KOPT-K1 (cell line): ENCODE measurements around the gene RCOR1.

Experiments used
- H3K27ac ChIP-seq: fragments of 200-600 bp; sonication (generic); 2 replicates; pipeline ENCODE4 v1.5.1; 2016; ENCODE audit warnings: antibody characterized with exemption, mild to moderate bottlenecking, low read depth, low read length; ENCODE audit not compliant: poor library complexity, severe bottlenecking
- H3K36me3 ChIP-seq: fragments of 200-600 bp; sonication (generic); 2 replicates; pipeline ENCODE4 v1.5.1; 2017; ENCODE audit warnings: antibody characterized with exemption, mild to moderate bottlenecking, low read length, moderate library complexity; ENCODE audit not compliant: insufficient read depth
- H3K9me3 ChIP-seq: fragments of 200-600 bp; sonication (generic); 2 replicates; pipeline ENCODE4 v1.5.1; 2017; ENCODE audit warnings: antibody characterized with exemption, low read length, mild to moderate bottlenecking; ENCODE audit not compliant: insufficient read depth, poor library complexity, severe bottlenecking

Gene RCOR1

GRCh38 chr14:102686196-102686801, 93.8 kb downstream of the RCOR1 start:
- Histone ChIP-seq H3K36me3 (peaks cover 23% of the 10 kb centered on the region), H3K27ac (no peak overlapping the region), H3K9me3 (no peaks in the 10 kb centered on the region)

DNA sequence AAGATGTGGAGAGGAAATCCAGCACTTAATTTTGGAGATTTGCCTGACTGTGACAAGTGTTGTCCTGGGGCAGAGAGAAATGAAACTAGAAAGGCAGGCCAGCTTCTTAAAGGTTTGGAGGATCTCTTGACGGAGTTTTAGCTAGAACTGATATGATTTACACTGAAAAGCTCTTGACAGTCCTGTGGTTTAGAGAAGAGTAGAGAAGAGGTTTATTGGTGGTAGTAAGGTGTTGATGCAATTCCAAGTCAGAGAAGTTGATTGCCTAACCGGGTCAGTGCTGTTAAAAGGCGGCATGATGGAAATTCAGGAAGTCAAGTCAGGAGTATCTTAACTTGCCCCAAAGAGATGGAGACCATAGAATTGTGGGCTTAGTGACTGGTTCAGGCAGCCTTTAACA, 95.8 kb downstream of the RCOR1 start:
- Histone ChIP-seq H3K9me3 (no peaks in the 10 kb centered on the region), H3K27ac (no peak overlapping the region), H3K36me3 (peaks cover 12% of the 10 kb centered on the region)

- Histone ChIP-seq H3K36me3 (no peaks in the 10 kb centered on the region), H3K9me3 (no peaks in the 10 kb centered on the region), H3K27ac (no peak overlapping the region)
These were observed 98.2 kb downstream of the RCOR1 start for GRCh38 chr14:102690509-102691286.

GRCh38 chr14:102691763-102692162, 99.3 kb downstream of the RCOR1 start:
- no peak overlapping the region for H3K27ac ChIP-seq
- H3K36me3 ChIP-seq, result no peaks in the 10 kb centered on the region
- H3K9me3 ChIP-seq, result no peaks in the 10 kb centered on the region

- no peaks in the 10 kb centered on the region for H3K36me3 ChIP-seq
- H3K9me3 ChIP-seq, result no peaks in the 10 kb centered on the region
- H3K27ac ChIP-seq, result no peak overlapping the region
These were observed 99.9 kb downstream of the RCOR1 start for GRCh38 chr14:102692334-102692733.

- 0 out of 2 replicates have a peak, but pooled peaks cover 3% of the 10 kb centered on the region for H3K36me3 ChIP-seq
- no peaks in the 10 kb centered on the region for H3K9me3 ChIP-seq
- no peak overlapping the region for H3K27ac ChIP-seq
These were observed 100.7 kb downstream of the RCOR1 start for GRCh38 chr14:102693006-102693755.

DNA sequence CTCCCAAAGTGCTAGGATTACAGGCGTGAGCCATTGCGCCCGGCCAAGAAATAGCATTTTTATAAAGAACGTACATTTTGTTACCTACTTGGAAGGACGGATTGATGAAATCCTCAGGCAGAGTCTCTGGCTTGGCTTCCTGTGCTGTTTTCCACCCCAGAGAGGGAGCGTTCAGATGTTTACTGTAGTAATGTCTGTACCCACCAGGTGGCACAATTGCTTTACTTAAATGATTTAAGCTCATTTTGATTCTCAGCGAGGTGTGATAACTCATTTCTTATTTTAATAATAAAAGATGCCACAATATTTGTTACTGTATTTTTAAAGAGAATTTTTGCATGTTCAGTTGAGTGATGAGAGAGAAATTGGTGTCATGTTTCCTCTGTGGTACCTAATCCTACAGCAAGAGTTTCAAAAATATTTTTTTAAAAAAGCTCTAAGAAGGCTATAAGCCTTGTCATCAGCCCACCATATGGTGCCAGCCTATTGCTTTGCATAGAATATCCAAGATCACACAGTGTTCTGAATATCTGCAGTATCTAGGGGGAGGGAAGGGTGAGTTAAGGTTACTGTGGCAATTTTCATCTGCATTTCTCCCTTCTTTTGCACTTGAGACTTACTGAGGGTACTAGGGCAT, 102.2 kb downstream of the RCOR1 start:
- H3K9me3 ChIP-seq, result no peaks in the 10 kb centered on the region
- H3K27ac ChIP-seq, result no peak overlapping the region
- 0 out of 2 replicates have a peak, but pooled peaks cover 3% of the 10 kb centered on the region for H3K36me3 ChIP-seq

GRCh38 chr14:102695167-102695555, 102.7 kb downstream of the RCOR1 start:
- H3K9me3 ChIP-seq, result no peaks in the 10 kb centered on the region
- peak overlapping the region; percentile 20 for H3K27ac ChIP-seq
- H3K36me3 ChIP-seq, result 0 out of 2 replicates have a peak, but pooled peaks cover 3% of the 10 kb centered on the region

DNA sequence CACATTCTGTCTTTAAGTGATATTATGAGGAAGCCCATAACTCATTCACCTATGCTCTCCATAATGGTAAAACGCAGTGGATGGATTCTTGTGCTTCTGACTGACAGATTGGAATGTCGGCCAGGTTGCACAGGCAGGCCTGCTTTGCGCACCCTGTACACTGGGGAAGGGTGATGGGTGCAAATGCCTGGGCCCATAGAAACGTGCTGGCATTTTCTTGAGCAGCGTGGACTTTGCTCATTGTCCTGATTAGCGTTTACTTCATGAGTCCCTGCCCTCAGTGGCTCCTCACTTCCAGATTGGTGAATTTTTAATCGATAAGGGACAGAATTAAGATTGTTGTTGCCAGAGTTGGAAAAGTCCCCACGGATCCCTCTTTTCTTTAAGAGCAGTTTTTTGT, 103.9 kb downstream of the RCOR1 start:
- peaks cover 8% of the 10 kb centered on the region for H3K9me3 ChIP-seq
- peaks cover 12% of the 10 kb centered on the region for H3K36me3 ChIP-seq
- H3K27ac ChIP-seq, result peak overlapping the region; percentile 51

DNA sequence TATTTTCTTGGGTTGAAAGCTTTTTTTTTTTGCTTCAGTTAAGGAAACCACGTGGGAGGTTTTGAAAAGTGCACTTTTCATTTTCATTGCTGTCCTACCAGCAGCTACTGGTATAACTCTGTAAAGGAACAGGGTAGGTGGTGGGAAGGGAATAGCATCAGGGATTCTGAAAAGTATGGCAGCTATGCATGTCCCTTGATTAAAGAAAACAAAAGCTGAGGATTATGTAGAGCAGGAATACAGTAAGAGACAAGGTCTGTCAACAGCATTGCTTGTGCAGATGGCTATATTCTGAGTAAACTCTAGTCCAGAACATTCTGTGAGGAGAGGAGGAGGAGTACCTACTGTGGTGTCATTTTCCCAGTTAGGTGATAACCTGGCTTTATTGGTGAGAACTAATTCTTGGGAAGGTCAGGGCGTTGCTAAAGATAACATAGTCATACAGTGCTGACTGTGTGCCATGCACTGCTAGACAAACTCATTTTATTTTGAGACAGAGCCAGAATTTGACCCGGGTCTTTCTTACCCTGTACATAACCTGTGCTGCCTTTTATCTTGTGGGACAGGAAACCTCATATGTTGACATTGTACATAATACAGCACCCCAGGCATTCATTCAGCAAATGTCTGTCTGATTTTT, 104.5 kb downstream of the RCOR1 start:
- Histone ChIP-seq H3K9me3 (peaks cover 13% of the 10 kb centered on the region), H3K27ac (peak overlapping the region; percentile 51), H3K36me3 (peaks cover 18% of the 10 kb centered on the region)

GRCh38 chr14:102697501-102697900, 105.1 kb downstream of the RCOR1 start:
- Histone ChIP-seq H3K27ac (peak overlapping the region; percentile 51), H3K9me3 (peaks cover 16% of the 10 kb centered on the region), H3K36me3 (peaks cover 22% of the 10 kb centered on the region)

DNA sequence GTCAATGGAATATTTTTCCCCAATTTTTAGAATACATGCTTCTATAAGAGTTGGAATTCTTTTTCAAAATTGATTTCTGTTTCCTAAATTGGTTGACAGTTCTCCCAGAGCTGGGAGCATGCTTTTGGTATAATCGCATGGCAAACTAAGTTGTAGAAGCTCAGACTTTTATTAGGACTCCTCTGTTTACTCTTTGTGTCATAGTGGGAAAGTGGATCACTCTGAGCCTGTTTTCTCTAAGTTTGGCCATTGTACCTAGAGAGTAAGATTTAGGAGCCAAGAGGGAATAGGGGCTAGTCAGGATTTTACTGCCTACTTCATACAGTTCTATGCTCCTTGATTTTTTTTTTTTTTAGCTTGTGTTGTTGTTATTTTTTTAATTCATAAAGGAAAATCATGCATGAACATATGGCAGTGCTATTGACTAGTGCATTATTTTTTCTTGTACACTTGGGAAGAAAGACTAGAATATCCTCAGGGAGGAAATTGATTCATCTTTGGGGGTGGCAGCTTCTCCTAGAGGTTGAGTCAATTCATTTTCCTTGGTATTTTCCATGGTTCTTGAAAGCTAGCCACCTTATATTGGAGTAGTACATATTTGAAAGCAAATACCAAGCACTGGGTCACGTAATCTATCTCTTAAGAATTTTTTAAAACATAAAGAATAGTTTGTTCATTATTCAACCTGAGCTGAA, 107.1 kb downstream of the RCOR1 start:
- peaks cover 42% of the 10 kb centered on the region for H3K36me3 ChIP-seq
- H3K9me3 ChIP-seq, result peaks cover 34% of the 10 kb centered on the region
- no peak overlapping the region for H3K27ac ChIP-seq

- Histone ChIP-seq H3K9me3 (peaks cover 26% of the 10 kb centered on the region), H3K27ac (no peak overlapping the region), H3K36me3 (peaks cover 71% of the 10 kb centered on the region)
These were observed 116.0 kb downstream of the RCOR1 start for GRCh38 chr14:102708494-102708893.

GRCh38 chr14:102711207-102711606, 118.8 kb downstream of the RCOR1 start:
- no peak overlapping the region for H3K27ac ChIP-seq
- peaks cover 2% of the 10 kb centered on the region for H3K9me3 ChIP-seq
- peaks cover 47% of the 10 kb centered on the region for H3K36me3 ChIP-seq
